ENCODE results near the gene CTIF.

GRCh38 chr18:48659188-48660009, 120.6 kb downstream of the CTIF start:
- TF ChIP-seq, protein P1, sequence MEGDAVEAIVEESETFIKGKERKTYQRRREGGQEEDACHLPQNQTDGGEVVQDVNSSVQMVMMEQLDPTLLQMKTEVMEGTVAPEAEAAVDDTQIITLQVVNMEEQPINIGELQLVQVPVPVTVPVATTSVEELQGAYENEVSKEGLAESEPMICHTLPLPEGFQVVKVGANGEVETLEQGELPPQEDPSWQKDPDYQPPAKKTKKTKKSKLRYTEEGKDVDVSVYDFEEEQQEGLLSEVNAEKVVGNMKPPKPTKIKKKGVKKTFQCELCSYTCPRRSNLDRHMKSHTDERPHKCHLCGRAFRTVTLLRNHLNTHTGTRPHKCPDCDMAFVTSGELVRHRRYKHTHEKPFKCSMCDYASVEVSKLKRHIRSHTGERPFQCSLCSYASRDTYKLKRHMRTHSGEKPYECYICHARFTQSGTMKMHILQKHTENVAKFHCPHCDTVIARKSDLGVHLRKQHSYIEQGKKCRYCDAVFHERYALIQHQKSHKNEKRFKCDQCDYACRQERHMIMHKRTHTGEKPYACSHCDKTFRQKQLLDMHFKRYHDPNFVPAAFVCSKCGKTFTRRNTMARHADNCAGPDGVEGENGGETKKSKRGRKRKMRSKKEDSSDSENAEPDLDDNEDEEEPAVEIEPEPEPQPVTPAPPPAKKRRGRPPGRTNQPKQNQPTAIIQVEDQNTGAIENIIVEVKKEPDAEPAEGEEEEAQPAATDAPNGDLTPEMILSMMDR (IDR thresholded peaks at IDR 0.05), result no peak
- TF ChIP-seq POLR2AphosphoS5 (IDR thresholded peaks at IDR 0.05) (no peak), POLR2A (IDR thresholded peaks at IDR 0.05) (no peak)
